NK-92 (cell line): ENCODE results near the gene FAM168B.
"Not testable (repeated sequence)": the region's sequence is repeated elsewhere in the genome, so short reads cannot be mapped to it uniquely, and the experiment has no call there.

Experiments used
- DNase-seq: peaks from one replicate; lab custom pipeline; 2025; ENCODE audit not compliant: unreplicated experiment; lab: John Stamatoyannopoulos, UW

Gene FAM168B, protein sequence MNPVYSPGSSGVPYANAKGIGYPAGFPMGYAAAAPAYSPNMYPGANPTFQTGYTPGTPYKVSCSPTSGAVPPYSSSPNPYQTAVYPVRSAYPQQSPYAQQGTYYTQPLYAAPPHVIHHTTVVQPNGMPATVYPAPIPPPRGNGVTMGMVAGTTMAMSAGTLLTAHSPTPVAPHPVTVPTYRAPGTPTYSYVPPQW

DNA sequence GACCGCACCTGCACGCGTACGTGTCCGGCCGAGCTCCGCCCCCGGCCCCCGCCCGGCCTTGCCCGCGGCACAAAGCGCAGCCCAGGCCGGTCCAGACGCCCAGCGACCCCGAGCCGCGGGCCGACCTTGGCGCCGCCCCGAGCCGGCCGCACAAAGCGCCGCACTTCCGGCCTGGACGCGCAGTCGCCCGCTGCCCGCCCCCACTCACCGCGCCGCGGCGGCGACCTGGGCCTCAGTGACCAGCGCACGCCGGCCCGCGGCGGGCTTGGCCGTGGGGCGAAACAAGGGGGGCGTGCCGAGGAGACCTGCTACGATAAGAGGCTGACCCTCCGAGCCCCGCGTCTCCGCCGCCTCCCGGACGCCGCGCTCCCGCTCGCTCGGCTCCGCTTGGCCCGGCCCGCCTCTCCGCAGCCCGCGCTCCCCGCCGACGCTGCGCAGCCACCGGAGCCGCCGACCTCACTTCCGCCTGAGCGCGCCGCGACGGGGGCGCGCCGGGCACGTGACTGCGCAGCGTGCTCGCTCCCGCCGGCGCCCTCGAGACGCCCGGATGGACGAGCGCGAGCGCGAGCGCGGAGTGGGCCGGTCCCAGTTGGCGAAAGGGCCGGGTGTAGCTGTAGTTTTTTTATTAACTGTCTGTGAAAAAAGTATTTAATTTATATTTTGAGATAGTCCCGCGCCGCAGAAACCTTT is at the start of gene FAM168B:
Gene FAM168B, minus strand, starts transcription at position 455 of the 690 bp plus-strand sequence. CDS start 10,814 bp downstream, outside the sequence.
- DNase-seq: no peak

DNA sequence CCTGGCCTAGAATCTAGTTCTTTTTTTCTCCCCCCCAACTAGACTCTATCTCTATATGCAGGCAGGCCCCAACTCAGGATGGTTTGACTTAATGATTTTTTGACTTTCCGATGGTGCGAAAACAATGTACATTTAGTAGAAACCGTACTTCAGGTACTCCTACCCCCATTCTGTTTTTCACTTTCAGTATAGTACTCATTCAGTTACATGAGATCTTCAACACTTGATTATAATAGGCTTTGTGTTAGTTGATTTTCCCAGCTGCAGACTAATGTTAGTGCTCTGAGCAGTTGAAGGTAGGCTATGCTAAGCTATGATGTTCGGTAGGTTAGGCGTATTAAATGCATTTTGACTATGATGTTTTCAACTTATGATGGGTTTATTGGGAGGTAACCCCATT is 49.6 kb upstream of the FAM168B start:
- no peak for DNase-seq

DNA sequence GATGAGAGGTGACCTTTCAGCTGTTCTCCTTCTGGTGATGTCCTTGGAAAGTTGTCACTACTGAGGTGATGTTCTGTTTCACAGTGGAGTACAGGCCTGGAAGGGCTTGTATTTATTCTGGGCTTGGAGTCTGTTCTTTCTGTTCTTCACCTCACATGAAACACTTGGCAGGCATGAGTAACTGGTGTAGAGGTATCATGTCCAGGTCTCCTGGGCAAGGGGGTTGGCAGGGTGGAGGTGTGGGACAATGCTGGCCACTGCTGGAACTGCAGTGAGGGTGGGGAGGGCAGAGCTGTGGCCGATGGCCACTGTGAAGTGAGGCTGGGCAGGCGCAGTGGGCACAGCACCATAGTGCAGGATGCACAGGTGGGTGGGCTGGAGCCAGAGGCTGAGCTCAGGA is 47.3 kb upstream of the FAM168B start:
- no peak for DNase-seq

DNA sequence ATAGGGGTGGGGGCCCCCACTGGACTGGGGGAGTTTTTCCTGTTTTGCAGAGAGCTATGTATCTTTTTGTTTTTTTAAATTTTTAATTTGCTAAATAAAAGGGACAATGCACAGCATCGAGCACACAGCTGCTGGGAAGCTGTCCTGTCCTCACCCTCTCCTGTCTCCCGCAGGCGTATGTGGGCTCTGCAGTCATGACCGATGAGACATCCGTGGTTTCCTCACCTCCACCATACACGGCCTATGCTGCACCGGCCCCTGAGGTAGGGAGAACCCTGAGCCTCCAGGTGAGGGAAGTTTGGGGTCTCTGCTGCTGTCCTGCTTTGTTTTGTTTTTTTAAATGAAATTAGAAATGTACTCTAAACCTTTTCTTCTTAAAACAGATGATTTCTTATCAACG is 39.5 kb upstream of the FAM168B start:
- no peak for DNase-seq

DNA sequence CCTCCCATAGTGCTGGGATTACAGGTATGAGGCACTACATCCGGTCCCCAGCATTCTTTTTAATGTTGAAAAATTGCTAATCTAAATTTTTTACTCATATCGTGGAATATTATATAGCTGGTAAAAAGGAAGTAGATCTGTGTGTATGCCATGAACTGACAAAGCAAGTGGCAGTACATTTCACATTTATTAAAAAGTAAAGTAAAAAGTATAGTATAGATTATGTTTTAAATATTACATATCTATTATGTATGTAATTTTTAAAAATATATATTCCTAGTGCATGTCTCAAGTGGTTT is 37.0 kb upstream of the FAM168B start:
- DNase-seq: no peak

DNA sequence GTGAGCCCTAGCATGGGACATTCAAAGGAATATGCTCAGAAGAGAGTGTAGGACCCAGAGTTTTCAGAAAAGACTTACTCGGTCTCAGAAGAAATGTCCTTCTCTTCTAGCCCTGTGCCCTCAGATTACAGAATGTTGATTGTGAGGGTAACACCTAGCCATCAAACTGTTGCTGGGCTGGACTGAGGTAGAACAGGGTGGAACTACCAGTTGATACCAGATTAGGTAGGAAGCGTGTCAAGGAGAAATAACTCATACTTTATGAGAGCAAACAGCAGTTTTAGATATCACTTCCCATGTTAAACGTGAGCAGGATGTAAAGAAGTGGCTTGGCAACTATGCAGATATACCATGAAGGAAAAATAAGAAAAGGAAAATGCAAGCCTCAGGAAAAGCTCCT is 34.7 kb upstream of the FAM168B start:
- no peak for DNase-seq

DNA sequence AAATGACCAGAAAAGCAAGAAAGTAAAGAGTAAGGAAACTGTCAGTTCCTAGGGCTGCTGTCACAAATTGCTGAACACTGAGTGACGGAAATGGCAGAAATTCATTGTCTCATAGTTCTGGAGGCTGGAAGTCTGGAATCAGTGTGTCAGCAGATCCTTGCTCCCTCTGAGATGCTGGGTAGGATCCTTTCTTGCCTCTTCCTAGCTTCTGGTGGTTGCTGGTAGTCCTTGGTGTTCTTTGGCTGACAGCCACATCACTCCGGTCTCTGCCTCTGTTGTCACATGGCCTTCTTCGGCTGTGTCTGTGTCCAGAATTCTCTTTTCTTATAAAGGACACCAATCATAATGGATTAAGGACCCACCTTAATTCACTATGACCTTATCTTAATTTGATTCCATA is 33.8 kb upstream of the FAM168B start:
- no peak for DNase-seq

DNA sequence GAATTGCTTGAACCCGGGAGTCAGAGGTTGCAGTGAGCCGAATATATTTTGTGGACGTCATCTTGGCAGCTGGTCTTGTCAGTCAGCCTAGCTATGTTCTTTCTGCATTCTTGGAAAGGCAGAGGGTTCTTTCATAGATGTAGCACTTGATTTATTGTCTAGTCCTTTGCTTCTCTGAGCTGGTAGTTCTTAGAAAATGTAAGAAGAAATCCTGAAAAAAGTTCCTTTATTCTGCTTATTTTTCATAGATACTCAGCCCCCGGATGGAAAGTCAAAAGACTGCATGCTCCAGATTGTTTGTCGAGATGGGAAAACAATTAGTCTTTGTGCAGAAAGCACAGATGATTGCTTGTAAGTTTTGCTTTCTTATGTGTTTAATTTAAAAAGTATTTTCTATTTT is 33.2 kb upstream of the FAM168B start:
- no peak for DNase-seq

DNA sequence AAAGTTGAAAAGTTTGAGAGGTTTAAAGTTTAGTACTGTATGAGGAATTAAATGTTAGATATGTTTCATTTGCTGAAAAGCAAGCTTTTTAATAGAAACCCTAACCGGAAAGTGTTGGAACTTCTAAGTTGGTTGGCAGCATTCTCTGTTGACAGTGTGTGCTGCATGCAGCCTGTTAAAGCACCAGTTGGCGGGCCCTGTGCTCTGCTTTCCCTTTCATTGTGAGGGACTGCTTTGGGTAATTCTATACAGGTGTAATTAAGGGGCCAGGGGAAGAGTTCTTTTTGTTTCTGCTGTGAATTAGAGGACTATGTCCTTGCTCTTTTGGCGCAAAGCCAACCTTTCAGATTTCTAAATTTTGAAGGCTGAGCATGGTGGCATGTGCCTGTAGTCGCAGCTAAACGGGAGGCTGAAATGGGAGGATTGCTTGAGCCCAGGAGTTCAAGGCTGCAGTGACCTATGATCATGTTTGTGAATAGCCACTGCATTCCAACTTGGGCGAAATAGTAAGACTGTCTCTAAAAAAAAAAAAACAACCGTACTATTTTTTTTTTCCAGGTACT is 32.0 kb upstream of the FAM168B start:
- DNase-seq: no peak

DNA sequence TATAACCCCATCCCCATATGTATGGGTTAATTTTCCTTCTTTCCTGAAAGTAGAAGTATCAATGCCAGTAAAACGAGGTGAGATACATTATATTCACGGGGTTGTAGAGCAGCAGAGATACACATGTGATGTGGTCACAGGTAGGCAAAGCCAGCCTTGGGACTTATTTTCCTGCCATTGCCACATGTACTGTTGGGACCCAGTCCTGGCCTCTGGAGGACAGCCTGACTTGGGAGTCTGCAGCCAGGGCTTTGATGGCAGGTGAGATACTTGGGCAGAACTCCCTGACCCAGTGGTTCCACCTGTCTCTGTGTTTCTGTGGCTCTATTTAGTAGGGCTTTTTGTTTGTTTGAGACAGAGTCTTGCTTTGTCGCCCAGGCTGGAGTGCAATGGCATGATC is 29.9 kb upstream of the FAM168B start:
- no peak for DNase-seq

DNA sequence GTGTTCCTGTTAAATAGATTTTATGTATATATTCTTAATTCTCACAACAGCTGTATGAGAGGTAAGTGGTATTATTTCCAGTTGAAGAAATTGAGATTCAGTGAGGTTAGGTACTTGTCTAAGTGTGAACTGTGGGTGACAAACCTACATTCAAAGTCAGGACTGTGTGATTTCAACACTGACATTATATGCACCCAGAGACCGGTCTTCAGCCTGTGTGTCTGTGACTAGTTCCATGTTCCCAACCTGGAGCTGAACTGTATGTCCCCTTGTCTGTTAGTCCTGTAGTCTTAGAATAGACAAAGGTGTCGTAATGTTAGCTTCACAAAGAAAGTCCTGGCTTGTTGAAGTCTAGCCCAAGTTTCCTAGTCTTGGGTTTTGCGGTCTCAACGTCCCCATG is 29.2 kb upstream of the FAM168B start:
- DNase-seq: no peak

DNA sequence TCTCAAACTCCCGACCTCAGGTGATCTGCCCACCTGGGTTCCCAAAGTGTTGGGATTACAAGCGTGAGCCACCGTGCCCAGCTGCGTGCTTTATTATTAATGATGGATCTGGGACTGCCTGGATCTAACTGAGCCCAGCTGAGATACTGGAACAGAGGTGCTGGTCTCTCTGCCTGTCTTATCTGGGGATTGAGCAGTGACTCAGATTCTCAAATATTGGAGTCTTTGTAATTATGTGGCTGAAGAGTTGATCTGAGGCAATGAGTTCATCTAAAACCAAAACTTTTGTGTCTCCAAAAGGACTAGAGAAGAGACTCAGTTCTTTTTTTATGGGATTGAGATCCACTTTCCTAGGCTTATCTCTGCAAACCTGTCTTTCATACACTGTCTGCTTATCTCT is 28.2 kb upstream of the FAM168B start:
- no peak for DNase-seq

DNA sequence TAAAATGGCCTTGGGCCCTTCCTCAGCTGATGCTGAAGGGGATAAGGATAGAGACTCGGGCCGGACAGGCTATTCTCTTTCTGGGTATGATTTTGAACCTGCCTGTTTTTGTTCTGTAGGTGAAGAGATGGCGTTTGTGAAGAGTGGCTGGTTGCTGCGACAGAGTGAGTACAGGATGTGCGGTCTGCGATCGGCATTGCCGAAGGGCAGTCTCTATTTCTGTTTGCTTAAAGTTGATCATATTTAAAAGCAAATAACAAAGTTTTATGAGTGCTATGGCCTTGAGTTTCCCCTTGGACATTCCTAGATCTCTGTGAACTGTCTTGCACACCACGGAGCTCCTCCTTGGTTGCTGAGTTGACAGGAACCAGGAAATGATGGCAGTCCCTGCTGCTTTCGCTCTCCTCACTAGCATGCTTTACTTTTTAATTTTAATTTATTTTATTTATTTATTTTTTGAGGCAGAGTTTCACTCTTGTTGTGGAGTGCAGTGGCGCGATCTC is 27.6 kb upstream of the FAM168B start:
- no peak for DNase-seq

DNA sequence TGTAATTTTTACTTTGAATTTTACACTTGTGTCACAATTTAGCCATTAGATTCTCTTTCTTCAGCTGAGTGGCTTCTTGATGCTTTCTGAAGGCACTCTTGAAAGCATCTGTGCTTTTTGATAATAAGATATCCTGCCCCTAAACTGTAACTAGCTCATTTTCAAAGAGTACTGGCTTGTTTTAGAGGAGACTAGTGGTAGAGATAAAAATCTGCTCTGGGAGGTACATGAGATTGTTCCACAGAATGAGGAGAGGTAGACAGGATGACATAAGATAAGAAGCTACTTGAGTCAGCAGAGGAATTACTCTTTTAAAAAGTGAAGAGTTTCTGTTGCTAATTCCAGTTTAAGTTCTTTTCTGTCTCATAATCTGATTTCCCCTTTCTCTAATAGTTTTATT is 22.5 kb upstream of the FAM168B start:
- no peak for DNase-seq

DNA sequence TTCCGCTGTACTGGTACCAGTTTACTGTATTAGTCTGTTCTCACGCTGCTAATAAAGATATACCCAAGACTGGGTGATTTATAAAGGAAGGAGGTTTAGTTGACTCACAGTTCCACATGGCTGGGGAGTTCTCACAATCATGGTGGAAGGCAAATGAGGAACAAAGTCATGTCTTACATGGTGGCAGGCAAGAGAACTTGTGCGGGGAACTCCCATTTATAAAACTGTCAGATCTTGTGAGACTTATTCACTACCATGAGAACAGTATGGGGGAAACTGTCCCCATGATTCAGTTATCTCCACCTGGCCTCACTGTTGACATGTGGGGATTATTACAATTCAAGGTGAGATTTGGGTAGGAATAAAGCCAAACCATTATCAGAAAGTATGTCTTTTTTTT is 21.7 kb upstream of the FAM168B start:
- DNase-seq: not testable (repeated sequence)

DNA sequence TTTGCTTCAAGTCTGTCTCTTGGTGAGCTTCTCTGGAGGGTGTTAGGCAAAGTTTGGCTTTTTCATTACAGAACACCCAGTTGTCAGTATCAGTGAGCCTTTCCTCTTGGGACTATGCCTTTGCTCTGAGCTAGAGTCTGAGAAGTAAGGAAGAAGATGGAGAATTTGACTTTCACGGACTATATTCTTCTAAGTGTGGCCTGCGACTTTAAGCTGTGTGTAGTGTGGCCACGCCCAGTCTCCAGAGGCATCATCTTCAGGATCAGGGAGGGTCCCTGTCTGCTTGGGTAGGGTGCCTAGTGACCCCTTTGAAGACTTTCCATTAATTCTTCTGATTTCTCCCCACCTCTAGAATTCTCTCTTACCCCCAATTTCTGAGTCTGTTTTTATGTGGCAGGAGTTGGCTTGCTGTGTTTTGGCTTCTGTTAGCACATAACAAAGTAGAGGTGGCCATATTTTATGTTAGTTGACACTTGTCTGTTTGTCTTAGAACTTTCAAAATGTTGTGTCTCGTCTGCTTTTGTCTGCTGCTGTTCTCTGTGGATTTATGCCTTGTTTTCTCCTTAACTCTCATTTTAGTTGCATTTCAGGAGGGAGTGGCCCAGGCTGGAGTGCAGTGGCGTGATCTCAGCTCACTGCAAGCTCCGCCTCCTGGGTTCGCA is 20.4 kb upstream of the FAM168B start:
- no peak for DNase-seq

DNA sequence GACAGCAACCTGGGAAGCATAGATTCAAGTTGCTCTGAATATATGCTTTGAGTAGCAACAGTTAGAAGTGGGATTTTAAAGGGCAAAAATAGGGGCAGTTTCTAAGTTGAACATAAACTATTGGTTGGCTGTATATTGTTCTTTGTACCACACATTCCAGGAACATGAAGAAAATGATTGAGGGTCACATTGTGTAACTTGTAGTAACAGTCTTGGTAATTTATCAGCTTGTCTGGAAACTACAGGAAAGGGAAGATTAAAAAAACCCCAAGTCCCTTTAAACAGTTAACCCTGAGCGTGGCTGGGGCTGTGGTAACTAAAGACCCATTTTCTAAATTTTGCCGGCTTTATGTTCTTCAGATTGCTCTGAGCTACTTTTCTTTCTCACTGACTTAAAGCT is 19.3 kb upstream of the FAM168B start:
- no peak for DNase-seq

DNA sequence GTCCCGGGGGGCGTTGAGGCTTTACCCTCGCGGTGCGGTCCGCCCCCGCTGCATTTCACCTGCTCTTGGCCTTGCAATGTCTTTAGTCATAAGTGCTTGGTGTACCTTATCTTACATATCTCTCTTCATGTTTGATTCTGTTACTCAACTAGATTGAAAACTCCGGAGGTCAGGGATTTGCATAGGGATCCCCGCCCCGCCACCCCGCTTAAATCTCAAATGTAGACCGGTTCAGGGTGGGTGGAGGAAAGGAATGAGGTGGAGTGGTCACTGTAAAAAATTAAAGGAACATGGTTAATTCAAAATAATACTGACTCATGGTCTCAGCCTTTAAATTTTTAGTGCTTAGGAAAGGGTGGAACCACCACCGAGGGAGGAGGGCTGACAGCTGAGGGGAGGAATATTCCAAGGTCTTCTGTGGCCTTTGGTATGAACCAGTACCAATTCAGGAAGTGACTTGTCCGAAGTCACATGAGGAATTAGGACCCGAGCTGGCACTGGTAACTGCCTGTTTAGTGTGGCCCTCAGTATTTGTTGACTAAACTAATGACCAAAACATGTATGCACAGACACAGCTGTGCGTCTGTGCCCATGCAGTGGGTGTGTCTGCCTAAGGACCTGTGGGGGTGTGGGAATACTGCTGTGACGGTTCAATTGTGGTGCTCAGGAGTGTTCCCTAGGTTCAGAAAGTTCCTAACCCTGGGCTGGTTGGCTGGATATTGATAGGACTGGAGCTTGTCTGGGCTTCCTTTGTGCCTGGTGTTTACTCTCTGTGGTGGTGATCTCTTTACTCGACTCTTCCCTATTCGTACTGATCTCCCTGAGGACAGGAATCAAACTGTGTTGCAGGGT is 12.9 kb upstream of the FAM168B start:
- no peak for DNase-seq

DNA sequence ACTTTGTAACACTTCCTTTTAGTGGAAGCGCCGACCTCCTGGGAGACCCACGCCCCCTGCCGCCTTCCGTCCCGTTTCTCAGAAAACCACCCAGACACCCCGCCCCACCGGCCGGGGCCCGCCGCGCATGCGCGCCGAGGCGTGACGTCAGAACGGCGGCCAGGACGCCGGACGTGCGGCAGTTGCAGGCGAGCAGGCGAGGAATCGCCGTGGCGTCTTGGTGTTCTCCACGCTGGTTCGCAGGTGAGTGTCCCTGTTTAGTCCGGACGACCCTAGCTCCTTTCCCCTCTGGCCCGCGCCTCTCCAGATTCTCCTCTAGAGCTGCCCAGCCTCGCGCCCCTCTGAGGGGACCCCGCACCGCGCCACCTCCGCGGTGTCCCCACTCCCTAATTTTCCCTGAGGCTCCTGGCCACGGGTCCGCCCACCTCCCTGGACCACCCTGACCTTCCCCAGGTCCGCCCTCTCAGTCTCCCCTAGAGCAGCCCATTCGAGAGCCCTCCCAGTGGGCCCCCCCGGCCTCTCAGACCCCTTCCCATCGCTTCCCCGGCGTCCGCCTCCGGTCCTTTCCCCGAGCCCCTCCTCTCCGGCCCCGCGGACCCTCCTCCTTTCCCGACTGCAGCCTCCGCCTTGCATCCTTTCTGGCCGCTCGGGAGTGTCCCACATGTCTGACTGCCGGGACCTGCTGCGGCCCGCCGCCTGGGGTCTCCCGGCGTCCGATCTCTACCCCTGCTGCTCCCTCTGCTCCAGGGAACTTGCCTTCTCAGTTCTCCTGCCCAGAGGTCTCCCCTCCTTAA is 12.1 kb upstream of the FAM168B start, which contains the start of gene PLEKHB2:
Gene PLEKHB2, plus strand, starts transcription at position 181 of the 794 bp plus-strand sequence. CDS start 15,606 bp downstream, outside the sequence.
- peak; percentile 27 for DNase-seq

DNA sequence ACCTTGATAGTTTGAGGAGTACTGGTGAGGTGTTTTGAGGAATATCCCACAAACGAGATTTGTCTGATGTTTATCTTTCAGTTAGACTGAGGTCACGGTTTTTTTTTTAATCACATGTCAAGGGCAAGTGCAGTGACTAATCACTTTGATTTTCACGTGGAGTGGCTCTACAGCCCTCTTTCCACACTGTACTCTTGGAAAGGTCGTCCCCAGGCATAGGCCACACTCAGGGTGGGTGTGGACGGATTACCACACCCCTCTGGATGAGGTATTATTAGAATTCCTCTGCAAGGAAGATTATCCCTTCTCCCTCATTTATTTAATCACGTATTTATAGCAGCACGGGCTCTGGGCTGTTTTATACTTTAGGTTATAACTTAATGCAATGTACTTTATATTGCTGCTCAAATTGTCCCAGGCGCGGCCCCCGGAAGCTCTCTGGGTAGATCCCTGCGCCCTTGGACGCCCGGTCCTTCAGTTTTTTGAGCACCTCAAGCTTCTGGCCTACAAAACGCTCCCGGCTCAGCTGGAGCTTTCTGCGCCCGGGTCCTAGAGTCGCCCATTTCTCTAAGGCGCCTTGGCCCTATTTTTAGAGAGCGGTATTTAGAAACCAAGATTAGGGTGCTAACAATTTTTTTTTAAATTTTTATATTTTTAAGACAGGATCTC is 11.4 kb upstream of the FAM168B start:
- DNase-seq: peak; percentile 27
